HG03460 (cell line): ENCODE results near the gene MKNK1.

Source experiments
- ATAC-seq: cut with Tn5 transposase; IDR thresholded peaks from one replicate; pipeline ENCODE4 v1.9.1; 2021; ENCODE audit not compliant: unreplicated experiment

Gene MKNK1

GRCh38 chr1:46619656-46620258 lies 15.7 kb upstream of the MKNK1 start:
- no peak for ATAC-seq

GRCh38 chr1:46618754-46619415 lies 14.8 kb upstream of the MKNK1 start:
- ATAC-seq: no peak

- ATAC-seq: no peak
Observed at GRCh38 chr1:46617833-46618232, 13.8 kb upstream of the MKNK1 start.

- ATAC-seq: no peak
Observed at GRCh38 chr1:46617108-46617800, 13.2 kb upstream of the MKNK1 start.

GRCh38 chr1:46616277-46617107 lies 12.4 kb upstream of the MKNK1 start, which contains the start of gene MOB3C:
Gene MOB3C, minus strand, starts transcription at chr1:46616811. Its CDS starts 3,490 bp downstream, at chr1:46613321.
- peak; percentile 61 for ATAC-seq

GRCh38 chr1:46615735-46616134 lies 11.7 kb upstream of the MKNK1 start:
- ATAC-seq: peak; percentile 2

GRCh38 chr1:46615088-46615487 lies 11.0 kb upstream of the MKNK1 start:
- ATAC-seq: no peak

- no peak for ATAC-seq
Observed at GRCh38 chr1:46614604-46614984, 10.5 kb upstream of the MKNK1 start.

- peak; percentile 61 for ATAC-seq
Observed at GRCh38 chr1:46613661-46614603, 9.9 kb upstream of the MKNK1 start.

GRCh38 chr1:46612937-46613660 lies 9.0 kb upstream of the MKNK1 start:
- no peak for ATAC-seq

- ATAC-seq: no peak
Observed at GRCh38 chr1:46611691-46612221, 7.7 kb upstream of the MKNK1 start.

GRCh38 chr1:46607345-46608130 lies 3.5 kb upstream of the MKNK1 start:
- no peak for ATAC-seq

- ATAC-seq: no peak
Observed at GRCh38 chr1:46606255-46606965, 2.3 kb upstream of the MKNK1 start.

GRCh38 chr1:46605232-46605631 lies 1.2 kb upstream of the MKNK1 start:
- ATAC-seq: no peak

GRCh38 chr1:46603481-46603857 lies 599 bp downstream of the MKNK1 start:
- ATAC-seq: peak; percentile 17

- ATAC-seq: no peak
Observed at GRCh38 chr1:46601257-46602007, 2.6 kb downstream of the MKNK1 start.
